Ishikawa (cell line): ENCODE measurements around the gene JAKMIP3.

Experiments
- CEBPB ChIP-seq: IDR thresholded peaks from 2 replicates; pipeline ENCODE4 v1.6.1; 2012
- CREB1 ChIP-seq: IDR thresholded peaks from 2 replicates; pipeline ENCODE4 v1.6.1; 2012; ENCODE audit warnings: low read depth
- EGR1 ChIP-seq: IDR thresholded peaks from 2 replicates; pipeline ENCODE4 v1.6.1; 2012
- EP300 ChIP-seq: IDR thresholded peaks from 2 replicates; pipeline ENCODE4 v1.6.1; 2012; ENCODE audit warnings: borderline replicate concordance
- FOXM1 ChIP-seq: IDR thresholded peaks from 2 replicates; pipeline ENCODE4 v1.6.1; 2012; ENCODE audit warnings: low read depth, borderline replicate concordance
- NFIC ChIP-seq: IDR thresholded peaks from 2 replicates; pipeline ENCODE4 v1.6.1; 2012
- RAD21 ChIP-seq: IDR thresholded peaks from 2 replicates; pipeline ENCODE4 v1.6.1; 2012; ENCODE audit warnings: low read depth
- TAF1 ChIP-seq: IDR thresholded peaks from 2 replicates; pipeline ENCODE4 v1.6.1; 2012; ENCODE audit warnings: low read depth, mild to moderate bottlenecking
- TCF12 ChIP-seq: IDR thresholded peaks from 2 replicates; pipeline ENCODE4 v1.6.1; 2012; ENCODE audit warnings: low read depth
- TEAD4 ChIP-seq: IDR thresholded peaks from 2 replicates; pipeline ENCODE4 v1.6.1; 2012
- YY1 ChIP-seq: IDR thresholded peaks from 2 replicates; pipeline ENCODE4 v1.6.1; 2012; ENCODE audit warnings: low read depth
- ZBTB7A ChIP-seq: IDR thresholded peaks from 2 replicates; pipeline ENCODE4 v1.6.1; 2012; ENCODE audit warnings: low read depth
- TF ChIP-seq, protein P1 (sequence below): IDR thresholded peaks from 2 replicates; pipeline ENCODE4 v1.6.1; 2012
- TF ChIP-seq, protein P2 (sequence below): IDR thresholded peaks from 2 replicates; pipeline ENCODE4 v1.6.1; 2012
- TF ChIP-seq, protein P3 (sequence below): IDR thresholded peaks from 2 replicates; pipeline ENCODE4 v1.6.1; 2012; ENCODE audit warnings: low read depth, mild to moderate bottlenecking

The JAKMIP3 gene

DNA sequence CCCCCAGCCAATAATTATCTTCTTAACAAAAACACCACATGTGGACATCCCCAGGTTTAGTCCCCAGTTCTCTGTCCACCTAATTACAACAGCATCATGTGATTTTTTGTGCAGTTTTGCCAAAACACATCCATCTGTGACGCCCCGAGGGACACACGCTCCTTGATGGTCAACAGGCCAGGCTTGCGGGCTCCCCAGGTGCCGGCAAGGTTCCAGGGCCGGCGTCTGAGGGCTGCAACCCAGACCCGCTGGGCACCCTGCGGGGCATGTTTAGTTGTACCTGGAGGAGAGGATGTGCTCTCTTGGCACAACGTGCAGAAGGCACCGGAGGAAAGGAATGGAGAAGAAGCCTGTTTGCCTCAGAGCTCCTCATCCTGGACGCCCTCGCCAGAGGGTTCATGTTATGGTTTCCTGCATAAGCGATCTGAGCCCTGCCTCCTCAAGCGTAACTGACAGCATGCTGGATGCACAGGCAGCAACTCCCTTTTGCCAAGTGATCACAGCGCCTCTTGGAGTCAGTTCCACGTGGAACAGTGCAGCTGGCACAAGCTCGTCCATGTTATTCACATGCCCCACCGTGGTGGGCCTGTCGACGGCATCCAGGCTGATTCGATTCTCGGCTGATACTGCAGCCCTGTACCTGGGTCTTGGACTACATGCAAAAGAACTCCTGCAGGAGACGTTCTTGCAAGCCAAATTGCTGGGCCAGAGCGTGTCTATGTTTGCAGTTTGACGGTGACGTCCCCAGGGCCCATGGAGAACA, 41.6 kb downstream of the JAKMIP3 start:
- TF ChIP-seq CEBPB (no peak), CREB1 (no peak), EGR1 (no peak), EP300 (no peak), TEAD4 (no peak), NFIC (peak; percentile 19; the same call in 1 of the 2 replicates), ZBTB7A (no peak), TCF12 (no peak), YY1 (no peak)

DNA sequence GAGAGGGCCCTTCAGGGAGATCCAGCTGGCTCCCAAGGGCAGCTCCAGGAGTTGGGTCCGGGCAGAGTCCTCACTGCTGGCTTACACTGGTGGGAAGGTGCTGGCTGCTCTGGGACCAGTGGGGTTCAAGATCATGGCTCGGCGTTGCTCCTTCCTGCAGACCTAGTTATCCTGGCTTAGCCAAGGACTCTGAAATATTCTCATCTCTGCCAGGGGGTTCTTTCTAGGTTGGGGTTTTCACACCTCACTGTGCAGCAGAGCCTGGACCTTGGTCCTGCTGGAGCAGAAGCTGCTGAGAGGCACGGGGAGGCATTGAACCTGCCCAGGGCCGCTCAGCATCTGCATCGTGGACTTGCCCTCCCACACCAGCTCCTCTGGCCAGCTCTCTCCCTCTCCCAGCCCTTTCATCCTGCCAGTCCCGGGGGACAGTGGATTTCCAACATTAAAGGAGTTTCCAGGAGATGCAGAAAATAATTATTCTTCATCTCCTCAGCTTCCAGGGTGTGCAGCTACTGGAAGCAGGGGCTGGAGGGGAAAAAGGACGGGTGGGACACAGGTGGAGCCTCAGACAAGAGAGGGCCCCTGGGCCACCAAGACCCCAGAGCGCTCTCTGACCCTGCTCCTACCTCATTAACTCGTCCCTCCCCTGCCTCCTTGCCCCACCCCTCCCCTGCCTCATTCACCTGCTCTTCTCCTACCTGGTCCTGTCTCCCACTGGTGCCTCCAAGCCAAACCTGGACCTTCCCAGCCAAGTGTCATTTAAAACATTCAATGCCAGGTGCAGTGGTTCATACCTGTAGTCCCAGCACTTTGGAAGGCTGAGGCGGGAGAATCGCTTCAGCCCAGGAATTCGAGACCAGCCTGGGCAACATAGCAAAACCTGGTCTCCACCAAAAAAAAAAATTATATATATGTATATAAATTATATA, 42.5 kb downstream of the JAKMIP3 start:
- TF ChIP-seq, protein P1, sequence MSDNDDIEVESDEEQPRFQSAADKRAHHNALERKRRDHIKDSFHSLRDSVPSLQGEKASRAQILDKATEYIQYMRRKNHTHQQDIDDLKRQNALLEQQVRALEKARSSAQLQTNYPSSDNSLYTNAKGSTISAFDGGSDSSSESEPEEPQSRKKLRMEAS = no peak
- no peak for TF ChIP-seq TAF1
- TF ChIP-seq ZBTB7A = no peak
- no peak for TF ChIP-seq FOXM1
- TF ChIP-seq EP300 = no peak
- TF ChIP-seq RAD21 = no peak
- TF ChIP-seq, protein P2, sequence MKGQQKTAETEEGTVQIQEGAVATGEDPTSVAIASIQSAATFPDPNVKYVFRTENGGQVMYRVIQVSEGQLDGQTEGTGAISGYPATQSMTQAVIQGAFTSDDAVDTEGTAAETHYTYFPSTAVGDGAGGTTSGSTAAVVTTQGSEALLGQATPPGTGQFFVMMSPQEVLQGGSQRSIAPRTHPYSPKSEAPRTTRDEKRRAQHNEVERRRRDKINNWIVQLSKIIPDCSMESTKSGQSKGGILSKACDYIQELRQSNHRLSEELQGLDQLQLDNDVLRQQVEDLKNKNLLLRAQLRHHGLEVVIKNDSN = no peak
- TF ChIP-seq TCF12 = no peak
- TF ChIP-seq CREB1 = no peak
- TF ChIP-seq YY1 = no peak
- TF ChIP-seq TEAD4 = no peak
- no peak for TF ChIP-seq CEBPB
- TF ChIP-seq, protein P3, sequence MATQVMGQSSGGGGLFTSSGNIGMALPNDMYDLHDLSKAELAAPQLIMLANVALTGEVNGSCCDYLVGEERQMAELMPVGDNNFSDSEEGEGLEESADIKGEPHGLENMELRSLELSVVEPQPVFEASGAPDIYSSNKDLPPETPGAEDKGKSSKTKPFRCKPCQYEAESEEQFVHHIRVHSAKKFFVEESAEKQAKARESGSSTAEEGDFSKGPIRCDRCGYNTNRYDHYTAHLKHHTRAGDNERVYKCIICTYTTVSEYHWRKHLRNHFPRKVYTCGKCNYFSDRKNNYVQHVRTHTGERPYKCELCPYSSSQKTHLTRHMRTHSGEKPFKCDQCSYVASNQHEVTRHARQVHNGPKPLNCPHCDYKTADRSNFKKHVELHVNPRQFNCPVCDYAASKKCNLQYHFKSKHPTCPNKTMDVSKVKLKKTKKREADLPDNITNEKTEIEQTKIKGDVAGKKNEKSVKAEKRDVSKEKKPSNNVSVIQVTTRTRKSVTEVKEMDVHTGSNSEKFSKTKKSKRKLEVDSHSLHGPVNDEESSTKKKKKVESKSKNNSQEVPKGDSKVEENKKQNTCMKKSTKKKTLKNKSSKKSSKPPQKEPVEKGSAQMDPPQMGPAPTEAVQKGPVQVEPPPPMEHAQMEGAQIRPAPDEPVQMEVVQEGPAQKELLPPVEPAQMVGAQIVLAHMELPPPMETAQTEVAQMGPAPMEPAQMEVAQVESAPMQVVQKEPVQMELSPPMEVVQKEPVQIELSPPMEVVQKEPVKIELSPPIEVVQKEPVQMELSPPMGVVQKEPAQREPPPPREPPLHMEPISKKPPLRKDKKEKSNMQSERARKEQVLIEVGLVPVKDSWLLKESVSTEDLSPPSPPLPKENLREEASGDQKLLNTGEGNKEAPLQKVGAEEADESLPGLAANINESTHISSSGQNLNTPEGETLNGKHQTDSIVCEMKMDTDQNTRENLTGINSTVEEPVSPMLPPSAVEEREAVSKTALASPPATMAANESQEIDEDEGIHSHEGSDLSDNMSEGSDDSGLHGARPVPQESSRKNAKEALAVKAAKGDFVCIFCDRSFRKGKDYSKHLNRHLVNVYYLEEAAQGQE = no peak
- no peak for TF ChIP-seq EGR1
- no peak for TF ChIP-seq NFIC

DNA sequence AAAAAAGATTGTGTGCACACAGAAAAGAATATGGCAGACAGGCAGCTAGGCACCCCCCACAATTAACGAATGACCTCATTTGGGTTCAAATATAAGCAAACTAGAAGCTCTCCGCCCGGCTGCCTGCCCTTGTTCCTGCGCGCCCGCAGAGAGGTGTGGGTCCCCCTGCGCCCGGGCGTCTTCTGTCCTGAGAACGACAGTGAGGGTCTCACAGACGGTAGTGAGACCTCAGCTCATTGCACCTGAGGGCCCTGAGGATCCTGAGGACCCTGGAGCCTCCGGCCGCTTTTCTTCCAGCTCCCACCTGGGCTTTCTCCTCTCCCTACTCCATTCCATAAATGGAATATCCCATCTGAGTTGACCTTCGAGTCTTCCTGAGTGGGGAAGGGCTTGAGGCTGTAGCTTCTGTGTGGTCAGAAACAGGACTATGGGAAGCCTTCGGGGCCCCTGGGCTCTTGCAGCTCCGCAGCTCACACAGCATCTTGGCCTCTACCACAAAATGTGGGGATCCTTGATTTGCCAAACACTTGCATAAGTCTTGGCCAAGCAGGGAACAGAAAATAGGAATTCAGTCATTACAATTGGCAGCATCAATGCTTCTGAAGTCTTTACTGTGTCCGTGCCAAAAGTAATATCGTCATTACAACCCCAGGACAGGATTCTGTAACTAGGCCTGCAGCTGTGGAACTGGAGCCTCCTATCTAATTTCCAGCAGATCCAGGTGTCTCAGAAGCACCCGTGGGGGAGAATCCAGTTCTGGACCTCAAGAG, 43.8 kb downstream of the JAKMIP3 start:
- TF ChIP-seq, protein P3 = no peak
- TF ChIP-seq FOXM1 (no peak), RAD21 (no peak), CEBPB (no peak), YY1 (no peak), TEAD4 (no peak)

DNA sequence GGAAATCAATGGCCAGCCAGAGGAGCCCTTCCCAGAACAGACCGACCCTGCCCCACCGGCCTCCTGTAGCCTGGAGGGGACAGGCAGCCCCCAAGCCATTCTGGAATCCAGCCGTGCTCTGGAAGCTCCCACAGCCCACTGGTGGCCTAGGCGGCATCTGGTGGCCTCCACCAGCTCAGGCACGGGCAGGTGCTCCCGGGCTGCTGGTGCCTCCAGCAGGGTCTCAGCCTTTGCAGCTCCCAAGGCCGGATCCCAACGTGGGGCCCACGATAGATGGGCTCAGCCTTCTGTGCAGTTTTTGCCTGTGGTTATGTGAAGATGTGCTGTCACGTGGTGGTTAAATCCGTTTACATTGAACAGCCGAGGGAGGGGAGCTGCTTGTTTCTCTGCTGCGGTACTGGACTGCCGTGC, 44.4 kb downstream of the JAKMIP3 start:
- no peak for TF ChIP-seq YY1
- TF ChIP-seq, protein P2 = no peak
- TF ChIP-seq NFIC = no peak
- no peak for TF ChIP-seq CEBPB
- no peak for TF ChIP-seq EP300
- TF ChIP-seq TCF12 = no peak

DNA sequence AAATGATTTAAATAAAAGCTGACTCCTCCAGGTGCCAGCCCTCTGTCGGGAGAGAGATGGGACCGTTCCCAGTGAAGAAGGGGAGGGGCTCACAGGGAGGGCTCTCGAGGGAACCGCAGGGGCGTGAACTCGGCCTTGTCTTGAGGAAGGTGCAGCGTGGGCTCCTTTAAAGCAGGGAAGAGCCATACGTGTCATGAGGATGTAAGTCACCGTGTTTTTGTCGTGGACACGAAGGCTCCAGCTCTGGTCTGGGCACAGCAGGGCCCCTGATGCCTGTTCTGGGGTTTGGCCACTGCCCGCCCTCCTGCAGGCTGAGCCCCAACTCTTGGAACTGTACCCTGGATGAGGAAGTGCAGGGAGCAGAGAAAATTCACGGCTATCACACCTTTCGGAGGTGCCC, 45.0 kb downstream of the JAKMIP3 start:
- TF ChIP-seq NFIC = no peak
- TF ChIP-seq, protein P1 = no peak
- TF ChIP-seq TAF1 = no peak
- no peak for TF ChIP-seq CREB1
- TF ChIP-seq, protein P2 = no peak
